Erythroblast (primary cell): Measurements from ENCODE around the gene SFRP5.

Experiments used
- GATA1 ChIP-seq: IDR thresholded peaks from 2 replicates; pipeline ENCODE4 v1.6.1; 2011; ENCODE audit warnings: low read depth, mild to moderate bottlenecking, control low read depth, low read length, moderate library complexity
- POLR2A ChIP-seq: IDR thresholded peaks from 2 replicates; pipeline ENCODE4 v1.6.1; 2011; ENCODE audit warnings: mild to moderate bottlenecking, low read length

DNA sequence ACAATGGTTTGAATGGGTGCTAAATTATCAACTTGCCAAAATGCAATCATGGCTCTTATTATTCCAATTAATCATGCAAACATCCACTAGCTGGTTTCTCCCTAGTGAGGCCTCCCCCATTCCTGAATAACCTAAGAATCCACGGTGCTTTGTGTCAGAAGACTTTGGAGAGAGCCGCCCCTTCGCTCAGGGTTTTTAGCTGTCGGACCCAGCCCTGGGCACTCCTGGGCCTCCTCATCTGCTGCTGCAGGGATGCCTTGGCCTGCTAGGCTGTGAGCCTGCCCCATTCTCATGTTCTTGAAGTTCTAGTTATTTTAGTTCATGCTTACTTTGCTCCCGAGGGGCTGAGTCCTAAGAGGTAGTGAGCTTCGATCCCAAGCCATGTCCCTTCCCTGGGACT, 34.1 kb upstream of the SFRP5 start:
- TF ChIP-seq POLR2A: no peak
- no peak for TF ChIP-seq GATA1
